ENCODE results near the gene RGS14.
"Not testable (repeated sequence)": the region's sequence is repeated elsewhere in the genome, so short reads cannot be mapped to it uniquely, and the experiment has no call there.

The RGS14 gene

DNA sequence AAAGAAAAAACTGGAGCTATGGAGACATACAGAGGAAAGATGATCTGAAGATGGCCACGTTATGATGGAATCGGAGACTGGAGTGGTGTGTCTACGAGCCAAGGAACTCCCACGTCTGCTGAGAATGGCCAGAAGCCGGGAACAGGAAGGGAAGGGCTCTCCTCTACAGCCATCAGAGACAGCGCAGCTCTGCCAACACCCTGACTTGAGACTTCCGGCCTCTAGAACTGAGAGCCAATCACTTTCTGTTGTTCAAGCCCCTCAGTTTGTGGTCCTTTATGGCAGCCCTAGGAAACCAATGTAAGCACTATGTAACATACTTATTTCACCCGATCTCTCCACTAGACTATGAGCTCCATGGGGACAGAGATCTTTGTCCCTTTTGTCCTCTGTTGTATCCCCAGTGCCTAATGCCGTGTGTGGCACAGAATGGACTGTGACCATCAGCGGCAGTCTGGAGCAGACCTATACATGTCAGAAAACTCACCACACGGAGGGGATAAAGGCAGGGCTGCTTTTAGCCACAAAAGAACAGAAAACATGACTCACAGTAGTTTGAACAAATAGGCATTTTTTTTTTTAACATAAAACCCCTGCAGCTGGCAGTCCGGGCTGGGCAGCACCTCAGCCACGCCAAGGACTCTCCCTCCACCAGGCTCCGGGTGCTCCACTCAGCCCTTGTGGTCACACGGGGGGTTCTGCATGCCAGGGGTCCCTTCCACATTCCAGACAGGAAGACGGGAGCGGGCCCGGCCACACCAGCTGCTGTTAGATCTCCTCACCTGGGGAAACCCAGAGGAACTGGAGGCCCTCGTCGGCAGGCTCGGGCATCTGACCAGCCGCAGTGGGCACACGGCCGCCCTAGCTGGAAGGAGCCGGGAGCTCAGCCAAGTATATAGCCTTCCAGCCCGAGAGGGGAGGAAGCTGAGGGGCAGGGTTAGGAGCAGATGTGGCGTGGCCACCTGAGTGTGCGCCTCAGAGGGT is 29.9 kb upstream of the RGS14 start:
- DNase-seq (ENCODE audit: low spot score) = no peak

DNA sequence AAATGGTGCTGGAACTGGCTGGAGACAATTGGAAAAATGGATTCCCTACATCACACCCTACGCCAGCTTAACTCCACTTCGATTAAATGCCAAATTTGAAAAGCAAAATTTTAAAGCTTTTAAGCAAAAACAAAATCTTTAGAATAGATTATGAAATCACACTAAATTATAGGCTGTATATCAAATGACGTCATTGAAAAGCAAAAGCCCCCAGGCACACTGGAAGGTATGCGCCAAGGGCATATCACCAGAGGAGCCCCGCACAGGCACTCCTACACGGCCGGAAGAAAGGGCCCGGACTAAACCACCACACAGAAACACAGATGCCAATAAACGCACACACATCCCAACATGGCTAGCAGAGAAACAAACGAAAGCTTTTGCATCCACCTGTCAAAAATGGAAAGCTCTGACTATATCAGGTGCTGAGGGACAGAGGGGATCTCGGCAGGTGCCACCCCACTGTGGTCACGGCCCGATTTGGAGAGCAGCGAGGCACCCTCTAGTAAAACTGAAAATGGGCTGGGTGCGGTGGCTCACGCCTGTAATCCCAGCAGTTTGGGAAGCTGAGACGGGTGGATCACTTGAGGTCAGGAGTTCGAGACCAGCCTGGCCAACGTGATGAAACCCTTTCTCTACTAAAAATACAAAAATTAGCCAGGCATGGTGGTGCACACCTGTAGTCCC is 29.0 kb upstream of the RGS14 start:
- no peak for DNase-seq (ENCODE audit: low spot score)

- no peak for DNase-seq (ENCODE audit: low spot score)
Observed at GRCh38 chr5:177329883-177330282, 27.8 kb upstream of the RGS14 start.

GRCh38 chr5:177330991-177331842 is 26.5 kb upstream of the RGS14 start:
- DNase-seq (ENCODE audit: low spot score) = no peak

DNA sequence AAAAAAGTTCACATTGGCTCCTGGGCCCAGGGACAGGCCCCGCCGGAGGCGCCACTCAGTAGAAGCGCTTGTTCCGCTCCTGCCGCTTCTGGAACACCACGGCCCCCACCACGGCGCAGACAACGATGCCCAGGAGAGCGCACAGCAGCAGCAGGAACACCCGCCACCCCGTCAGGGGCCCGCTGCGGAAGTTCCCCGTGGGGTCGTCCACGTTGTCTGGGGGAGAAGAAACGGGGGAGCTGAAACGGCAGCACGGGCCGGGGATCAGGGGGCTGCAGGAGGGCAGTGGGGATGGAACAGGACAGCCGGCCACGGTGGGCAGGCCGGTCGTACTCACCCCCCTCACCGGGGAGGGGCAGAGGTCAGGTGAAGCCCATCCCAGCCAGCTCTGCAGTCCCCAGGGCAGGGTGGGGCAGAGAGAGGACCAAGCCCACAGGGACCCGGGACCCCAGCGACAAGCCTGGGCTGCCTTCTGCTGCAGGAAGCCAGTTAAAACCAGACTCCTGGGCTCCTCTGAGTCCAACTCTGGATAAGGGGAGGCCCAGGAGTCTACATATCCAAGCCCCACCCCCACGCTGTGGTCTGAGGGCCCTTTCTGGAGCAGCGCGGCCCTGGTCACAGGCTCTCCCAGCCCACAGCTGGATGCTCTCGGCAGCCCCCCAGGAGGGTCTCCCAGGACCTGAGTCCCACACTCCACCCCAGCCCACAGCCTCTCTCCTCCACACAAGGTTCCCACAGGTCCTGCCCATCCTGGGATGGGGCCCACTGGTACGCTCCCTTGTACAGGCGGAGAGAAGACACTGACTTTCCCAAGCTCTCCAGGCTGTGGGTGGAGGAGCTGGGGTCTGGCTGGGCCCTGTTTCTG is 25.5 kb upstream of the RGS14 start:
- DNase-seq (ENCODE audit: low spot score) = no peak

GRCh38 chr5:177332896-177333260 is 24.8 kb upstream of the RGS14 start:
- DNase-seq (ENCODE audit: low spot score) = no peak

- DNase-seq (ENCODE audit: low spot score) = no peak
Observed at GRCh38 chr5:177333420-177334154, 24.1 kb upstream of the RGS14 start.

GRCh38 chr5:177334155-177334551 is 23.6 kb upstream of the RGS14 start:
- no peak for DNase-seq (ENCODE audit: low spot score)

DNA sequence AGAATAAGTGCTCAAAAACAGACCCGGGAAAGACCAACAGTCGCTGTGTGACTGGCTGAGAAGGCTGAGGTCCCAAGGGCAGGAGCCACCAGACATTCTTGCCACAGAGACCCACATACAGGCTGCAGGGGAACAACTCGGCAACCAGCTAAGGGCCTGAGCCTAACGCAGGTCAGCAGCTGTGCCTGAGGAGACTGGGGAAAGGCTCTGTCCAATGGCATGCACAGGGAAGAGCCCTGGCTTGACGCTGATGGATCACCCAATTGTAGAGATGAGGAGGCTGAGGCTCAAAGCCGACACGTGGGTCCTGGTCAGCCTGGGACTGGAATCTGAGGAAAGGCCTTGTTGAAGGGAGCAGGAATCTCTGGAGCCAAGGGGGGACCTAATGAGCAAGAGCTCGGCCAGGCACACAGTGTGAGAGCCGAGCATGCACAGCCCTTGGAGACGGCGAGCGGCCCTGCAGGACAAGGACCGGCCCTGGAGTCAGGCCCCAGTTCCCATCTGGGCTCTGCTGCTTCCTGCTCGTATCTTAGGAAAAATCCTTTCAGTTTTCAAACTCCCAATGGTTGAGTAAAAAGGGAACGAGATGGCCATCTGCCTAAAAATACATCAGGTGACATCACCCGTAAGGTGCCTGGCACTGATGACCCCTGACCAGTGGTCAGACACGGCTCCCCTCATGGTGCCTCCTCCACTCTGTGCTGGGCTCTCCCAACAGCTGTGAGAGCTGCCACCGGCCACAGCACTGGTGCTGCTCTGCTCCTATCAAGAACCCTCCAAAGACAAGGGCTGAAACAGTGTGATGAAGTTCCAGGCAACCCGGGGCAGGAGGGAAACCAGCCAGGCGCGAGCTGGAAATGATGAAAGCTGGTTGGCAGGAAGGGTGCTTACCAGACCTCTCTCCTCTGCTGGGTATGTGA is 22.7 kb upstream of the RGS14 start:
- no peak for DNase-seq (ENCODE audit: low spot score)

- no peak for DNase-seq (ENCODE audit: low spot score)
Observed at GRCh38 chr5:177335701-177336065, 22.0 kb upstream of the RGS14 start.

DNA sequence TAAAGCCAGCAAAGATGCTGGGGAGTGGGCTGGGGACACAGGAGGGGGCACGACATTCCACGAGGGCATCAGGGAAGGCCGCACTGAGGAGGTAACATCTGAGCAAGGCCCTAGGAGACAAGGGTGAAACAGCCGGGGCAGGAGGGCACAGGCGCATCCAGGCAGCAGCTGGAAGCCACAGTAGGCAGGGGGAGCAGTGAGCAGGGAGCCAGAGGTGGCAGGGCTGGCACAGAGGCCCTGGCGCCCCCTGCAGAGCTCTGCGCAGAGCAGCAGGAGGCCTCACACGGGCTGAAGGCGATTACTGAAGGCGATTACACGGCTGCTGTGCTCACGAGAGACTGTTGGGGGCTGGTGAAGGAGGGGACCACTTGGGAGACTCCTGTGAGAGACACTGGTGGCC is 21.6 kb upstream of the RGS14 start:
- DNase-seq (ENCODE audit: low spot score) = no peak

DNA sequence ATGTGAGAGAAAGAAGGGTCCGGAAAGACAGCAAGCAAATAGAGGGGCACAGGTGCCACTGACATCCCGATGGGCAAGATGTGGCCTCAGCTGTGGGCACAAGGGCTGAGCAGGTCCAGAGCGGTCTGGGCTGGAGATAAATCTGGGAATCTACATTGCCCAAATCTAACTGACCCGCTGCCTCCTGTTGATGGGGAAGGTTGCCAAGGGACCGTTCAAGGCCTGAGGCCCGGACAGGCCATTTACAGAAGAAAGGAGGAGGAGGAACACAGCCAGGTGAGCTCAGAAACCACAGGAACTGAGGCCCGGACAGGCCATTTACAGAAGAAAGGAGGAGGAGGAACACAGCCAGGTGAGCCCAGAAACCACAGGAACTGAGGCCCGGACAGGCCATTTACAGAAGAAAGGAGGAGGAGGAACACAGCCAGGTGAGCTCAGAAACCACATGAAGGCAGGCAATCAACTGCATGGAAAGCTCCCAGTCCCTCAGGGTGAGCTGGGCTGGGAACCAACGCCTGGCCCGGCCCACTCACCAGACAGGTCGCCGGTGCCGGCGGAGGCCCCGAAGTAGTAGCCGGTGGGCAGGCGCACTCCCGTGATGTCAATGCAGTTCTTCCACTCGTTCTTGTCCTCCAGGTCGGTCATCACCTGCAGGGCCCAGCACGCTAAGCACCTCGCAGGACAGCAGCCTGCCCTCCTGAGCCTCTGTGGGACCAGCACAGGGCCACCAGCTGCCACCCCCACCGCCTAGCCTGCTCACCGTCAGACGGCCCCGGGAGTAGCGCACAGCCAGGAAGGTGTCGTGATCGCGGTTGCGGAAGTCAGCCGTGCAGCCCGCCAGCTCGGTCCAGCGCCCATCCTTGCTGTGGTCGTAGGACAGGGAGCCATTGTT is 20.9 kb upstream of the RGS14 start:
- no peak for DNase-seq (ENCODE audit: low spot score)

- DNase-seq (ENCODE audit: low spot score) = no peak
Observed at GRCh38 chr5:177338251-177339106, 19.2 kb upstream of the RGS14 start.

DNA sequence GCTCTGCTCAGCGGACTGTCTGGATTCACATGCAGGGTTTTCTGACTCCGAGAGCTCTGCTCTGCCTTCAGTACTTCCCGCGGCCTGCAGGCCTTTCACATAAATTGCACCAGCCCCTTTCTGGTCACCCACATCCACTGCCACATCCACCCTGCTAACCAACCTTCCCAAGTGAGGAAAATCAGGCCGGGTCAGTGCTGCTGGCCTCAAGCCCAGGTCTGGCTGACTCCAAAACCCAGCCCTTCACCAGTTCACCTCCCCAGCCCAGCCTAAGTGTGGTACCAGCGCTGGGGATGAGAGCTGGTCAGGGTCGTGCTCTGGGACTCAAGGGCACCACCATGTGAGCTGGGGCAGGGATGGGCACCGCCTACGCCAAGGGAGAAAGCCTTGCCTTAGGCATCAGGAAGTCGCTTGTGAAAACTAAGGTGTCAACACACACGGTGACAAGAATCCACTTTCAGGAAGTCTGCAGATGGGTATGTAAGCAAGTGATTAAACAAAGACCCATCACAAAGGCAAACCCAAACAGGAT is 18.6 kb upstream of the RGS14 start:
- no peak for DNase-seq (ENCODE audit: low spot score)

- not testable (repeated sequence) for DNase-seq (ENCODE audit: low spot score)
Observed at GRCh38 chr5:177343000-177343399, 14.7 kb upstream of the RGS14 start.

DNA sequence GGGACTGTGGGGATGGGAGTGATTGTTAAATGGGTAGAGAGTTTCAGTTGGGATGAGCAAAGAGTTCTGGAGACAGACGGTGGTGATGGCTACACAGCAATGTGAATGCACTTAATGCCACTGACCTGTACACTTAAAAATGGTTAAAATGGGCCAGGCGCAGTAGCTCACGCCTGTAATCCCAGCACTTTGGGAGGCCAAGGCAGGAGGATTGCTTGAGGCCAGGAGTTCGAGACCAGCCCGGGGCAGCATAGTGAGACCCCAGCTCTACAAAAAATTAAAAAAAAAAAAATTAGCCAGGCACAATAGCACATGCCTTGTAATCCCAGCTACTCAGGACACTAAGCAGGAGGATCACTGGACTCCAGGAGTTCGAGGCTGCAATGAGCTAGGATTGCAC is 13.9 kb upstream of the RGS14 start:
- DNase-seq (ENCODE audit: low spot score) = no peak

DNA sequence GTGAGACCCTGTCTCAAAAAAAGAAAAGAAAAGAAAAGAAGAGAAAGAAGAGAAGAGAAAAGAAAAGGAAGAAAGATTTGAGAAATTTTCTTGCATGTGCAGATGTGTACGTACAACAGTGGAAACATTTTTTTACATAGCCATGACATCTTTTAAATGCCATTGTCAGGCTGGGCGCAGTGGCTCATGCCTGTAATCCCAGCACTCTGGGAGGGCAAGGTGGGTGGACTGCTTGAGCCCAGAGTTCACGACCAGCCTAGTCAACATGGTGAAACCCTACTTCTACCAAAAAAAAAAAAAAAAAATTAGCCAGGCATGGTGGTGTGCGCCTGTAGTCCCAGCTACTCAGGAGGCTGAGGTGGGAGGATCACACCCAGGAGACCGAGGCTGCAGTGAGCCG is 12.8 kb upstream of the RGS14 start:
- DNase-seq (ENCODE audit: low spot score) = no peak

Data from CD4-positive, alpha-beta T cell treated with Interleukin-15 for 4 hours (primary cell).